GM10266 (cell line): ENCODE data around the gene TP53TG3F.
"Not testable (repeated sequence)": the region's sequence is repeated elsewhere in the genome, so short reads cannot be mapped to it uniquely, and the experiment has no call there.

Experiments used
- DNase-seq: peaks from one replicate; pipeline ENCODE4 v3.0.0; 2012; ENCODE audit errors: extremely low spot score

The TP53TG3F gene

DNA sequence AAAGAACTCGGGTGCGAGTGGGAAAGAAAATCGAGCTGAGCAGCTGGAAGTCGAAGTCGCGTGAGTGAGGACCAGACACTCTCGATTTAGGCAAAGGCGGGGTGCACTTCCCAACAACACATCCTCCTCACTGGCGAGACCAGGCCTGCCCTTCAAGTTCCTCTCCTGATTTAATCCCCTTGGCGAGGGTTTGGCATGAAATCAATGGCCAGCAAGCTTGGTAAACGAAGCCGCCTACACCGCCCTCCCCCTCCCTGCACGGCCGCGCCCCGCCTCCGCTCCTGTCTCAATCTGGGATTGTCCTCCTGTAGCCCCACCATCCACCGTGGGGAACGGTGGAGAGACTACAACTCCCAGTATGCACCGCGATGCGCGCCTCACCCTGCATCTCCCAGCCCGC, at the start of gene TP53TG3F:
TP53TG3F (plus strand) TSS at position 301 of the 400 bp plus-strand sequence; CDS start at position 369, 68 bp downstream.
- not testable (repeated sequence) for DNase-seq

DNA sequence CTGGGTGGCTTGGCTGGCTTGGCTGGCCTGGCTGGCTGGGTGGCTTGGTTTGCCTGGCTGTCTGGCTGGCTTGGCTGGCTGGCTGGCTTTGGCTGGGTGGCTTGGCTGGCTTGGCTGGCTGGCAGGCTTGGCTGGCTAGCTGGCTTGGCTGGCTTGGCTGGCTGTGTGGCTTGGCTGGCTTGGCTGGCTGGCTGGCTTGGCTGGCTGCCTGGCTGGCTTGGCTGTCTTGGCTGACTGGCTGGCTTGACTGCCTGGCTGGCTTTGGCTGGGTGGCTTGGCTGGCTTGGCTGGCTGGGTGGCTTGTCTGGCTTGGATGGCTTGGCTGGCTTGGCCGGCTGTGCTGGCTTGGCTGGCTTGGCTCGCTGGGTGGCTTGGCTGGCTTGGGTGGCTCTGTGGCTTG, 32.2 kb downstream of the TP53TG3F start:
- DNase-seq = not testable (repeated sequence)

GRCh38 chr16:33507231-33507630, 47.8 kb downstream of the TP53TG3F start:
- DNase-seq = not testable (repeated sequence)

DNA sequence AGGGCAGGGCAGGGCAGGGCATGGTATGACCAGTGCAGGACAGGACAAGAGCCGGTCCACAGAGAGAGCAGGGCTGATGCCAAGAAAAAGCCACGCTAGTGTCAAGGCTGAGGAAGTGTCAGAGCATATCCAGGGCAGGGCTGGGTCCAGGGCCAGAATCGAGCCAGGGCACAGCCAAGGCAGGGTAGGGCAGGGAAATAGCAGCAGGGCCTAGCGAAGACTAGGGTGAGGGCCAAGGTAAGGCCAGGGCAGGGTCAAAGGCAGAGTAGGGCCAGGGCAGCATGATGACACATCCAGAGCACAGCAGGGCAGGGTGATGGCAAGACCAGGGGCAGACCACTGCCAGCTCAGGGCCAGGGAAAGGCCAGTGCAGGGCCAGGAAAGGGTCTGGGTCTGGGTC, 49.7 kb downstream of the TP53TG3F start:
- not testable (repeated sequence) for DNase-seq

- not testable (repeated sequence) for DNase-seq
Measured at GRCh38 chr16:33509906-33510305, 50.5 kb downstream of the TP53TG3F start.
